Suprapubic skin (tissue), 4 donors: ENCODE measurements around the gene CASKIN2. TPM values are rescaled to one million over a fixed set of nuclear protein-coding genes. Genes with fewer than 3 reads are reported as not detected.

Experiments used
- DNase-seq, 2 donors: peaks; one replicate each; pipeline ENCODE4 v3.0.0-alpha.2; 2019; ENCODE audit warnings: low spot score in 2 of 2
- H3K27ac ChIP-seq: fragments of 200-600 bp; sonication (generic); one replicate; pipeline ENCODE4 v1.5.1; 2019
- H3K27me3 ChIP-seq: fragments of 200-600 bp; sonication (generic); one replicate; pipeline ENCODE4 v1.5.1; 2019
- H3K36me3 ChIP-seq: fragments of 200-600 bp; sonication (generic); one replicate; pipeline ENCODE4 v1.5.1; 2019
- H3K4me1 ChIP-seq: fragments of 200-600 bp; sonication (generic); one replicate; pipeline ENCODE4 v1.5.1; 2019
- H3K4me3 ChIP-seq: fragments of 200-600 bp; sonication (generic); one replicate; pipeline ENCODE4 v1.5.1; 2019; ENCODE audit warnings: mild to moderate bottlenecking
- H3K9me3 ChIP-seq: fragments of 200-600 bp; sonication (generic); one replicate; pipeline ENCODE4 v1.5.1; 2019
- EP300 ChIP-seq: sonication (generic); formaldehyde crosslinking; IDR thresholded peaks from one replicate; pipeline ENCODE4 v1.6.1; 2017; ENCODE audit warnings: antibody characterized with exemption
- POLR2A ChIP-seq, 2 donors: fragments of 450-650 bp; IDR thresholded peaks; one replicate each; pipeline ENCODE4 v1.6.1; 2017; ENCODE audit warnings: antibody characterized with exemption in 2 of 2, mild to moderate bottlenecking in 2 of 2, moderate library complexity in 2 of 2
- POLR2AphosphoS5 ChIP-seq, 3 donors: sonication (generic); formaldehyde crosslinking; IDR thresholded peaks; one replicate each; pipeline ENCODE4 v1.6.1; 2017; ENCODE audit warnings: antibody characterized with exemption in 3 of 3
- WGBS: methylation state at CpG from one replicate; pipeline ENCODE4 v1.1.5; 2018; 5-methylcytosine and 5-hydroxymethylcytosine counted together
- total RNA-seq, 4 donors: library from RNA; depleted of rRNA; stranded (reverse); fragments of >200 nt; gene quantifications; one replicate each; pipeline ENCODE4 v1.1.0, GENCODE V29; 2016
- TF ChIP-seq, protein P1 (sequence below), 2 donors: fragments of 200-600 bp in 1 of 2; fragments of 450-650 bp in 1 of 2; sonication (generic) in 1 of 2; IDR thresholded peaks; one replicate each; pipeline ENCODE4 v1.5.1; 2016 to 2019; ENCODE audit warnings: antibody characterized with exemption in 2 of 2, mild to moderate bottlenecking in 1 of 2, moderate library complexity in 1 of 2

The CASKIN2 gene
- total RNA-seq, 4 donors from 2014 or later, result 18.7 to 25.1 (median 22.1) TPM

DNA sequence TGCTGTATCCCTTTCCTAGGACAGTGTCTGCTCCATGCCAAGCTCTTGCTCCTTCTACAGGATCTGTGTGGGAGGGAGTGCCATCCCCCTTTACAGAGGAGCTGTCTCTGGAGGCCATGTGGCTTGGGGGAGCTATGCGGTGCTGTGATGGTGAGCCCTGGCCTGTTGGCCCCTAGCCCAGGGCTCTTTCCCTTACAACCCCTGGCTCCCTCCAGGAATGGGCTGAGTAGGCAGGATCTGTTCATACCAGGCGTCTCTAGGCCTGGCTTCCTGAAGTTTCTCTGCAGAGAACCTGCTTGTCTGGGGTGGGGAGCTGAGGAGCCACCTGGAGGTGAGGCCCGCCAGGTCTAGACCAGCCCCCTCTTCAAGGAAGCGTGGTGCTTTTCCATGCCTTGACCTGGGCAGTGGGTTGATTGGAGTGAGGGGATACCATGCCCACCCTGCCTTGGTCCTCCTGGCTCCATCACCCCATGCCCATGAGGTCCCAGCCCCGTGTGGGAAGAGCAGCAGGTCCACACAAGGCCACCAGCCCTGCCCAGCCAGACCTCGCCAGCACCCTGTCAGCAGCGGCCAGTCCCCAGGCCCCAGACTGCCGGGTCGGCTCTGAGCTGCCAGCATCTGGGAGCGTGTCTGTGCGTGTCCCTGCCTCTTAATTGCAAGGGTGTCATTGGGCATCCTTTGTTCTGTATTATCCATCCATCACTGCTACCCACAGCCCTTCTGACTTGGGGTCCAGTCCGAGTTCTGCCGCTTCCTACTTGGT lies 24.8 kb upstream of the CASKIN2 start:
- TF ChIP-seq, protein P1, sequence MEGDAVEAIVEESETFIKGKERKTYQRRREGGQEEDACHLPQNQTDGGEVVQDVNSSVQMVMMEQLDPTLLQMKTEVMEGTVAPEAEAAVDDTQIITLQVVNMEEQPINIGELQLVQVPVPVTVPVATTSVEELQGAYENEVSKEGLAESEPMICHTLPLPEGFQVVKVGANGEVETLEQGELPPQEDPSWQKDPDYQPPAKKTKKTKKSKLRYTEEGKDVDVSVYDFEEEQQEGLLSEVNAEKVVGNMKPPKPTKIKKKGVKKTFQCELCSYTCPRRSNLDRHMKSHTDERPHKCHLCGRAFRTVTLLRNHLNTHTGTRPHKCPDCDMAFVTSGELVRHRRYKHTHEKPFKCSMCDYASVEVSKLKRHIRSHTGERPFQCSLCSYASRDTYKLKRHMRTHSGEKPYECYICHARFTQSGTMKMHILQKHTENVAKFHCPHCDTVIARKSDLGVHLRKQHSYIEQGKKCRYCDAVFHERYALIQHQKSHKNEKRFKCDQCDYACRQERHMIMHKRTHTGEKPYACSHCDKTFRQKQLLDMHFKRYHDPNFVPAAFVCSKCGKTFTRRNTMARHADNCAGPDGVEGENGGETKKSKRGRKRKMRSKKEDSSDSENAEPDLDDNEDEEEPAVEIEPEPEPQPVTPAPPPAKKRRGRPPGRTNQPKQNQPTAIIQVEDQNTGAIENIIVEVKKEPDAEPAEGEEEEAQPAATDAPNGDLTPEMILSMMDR (IDR thresholded peaks at IDR 0.05), result no peak
- TF ChIP-seq POLR2A (IDR thresholded peaks at IDR 0.05), result no peak
- no peak for TF ChIP-seq EP300
- no peak for TF ChIP-seq POLR2AphosphoS5 (IDR thresholded peaks at IDR 0.05)
- 67% methylated on average over 10 of the region's 13 CpGs for WGBS
- Histone ChIP-seq H3K27ac (no peak overlapping the region), H3K27me3 (no peaks in the 10 kb centered on the region), H3K4me1 (peaks cover 9% of the 10 kb centered on the region), H3K4me3 (no peak overlapping the region), H3K36me3 (no peaks in the 10 kb centered on the region), H3K9me3 (no peaks in the 10 kb centered on the region)
- no peak for DNase-seq

DNA sequence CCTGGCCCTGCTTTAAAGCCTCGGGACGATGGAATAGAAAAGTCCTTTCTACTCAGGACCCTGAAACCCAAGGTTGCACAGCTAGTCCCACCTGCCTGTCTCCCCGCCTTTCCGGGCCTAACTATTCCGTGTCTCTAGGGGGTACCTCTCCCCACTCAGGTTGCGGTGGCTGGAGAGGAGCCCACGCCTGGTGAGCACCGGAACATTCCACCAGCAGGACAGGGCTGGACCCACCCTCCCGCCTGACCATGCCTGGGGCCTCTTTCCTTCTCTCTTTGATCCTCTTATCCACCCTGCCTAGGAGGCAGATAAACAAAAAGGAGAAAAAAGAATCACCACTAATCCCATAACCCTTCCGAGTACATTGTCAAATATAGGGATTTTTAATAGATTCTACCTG lies 21.0 kb upstream of the CASKIN2 start:
- H3K27me3 ChIP-seq, result no peaks in the 10 kb centered on the region
- H3K4me1 ChIP-seq, result peaks cover 9% of the 10 kb centered on the region
- H3K4me3 ChIP-seq, result no peak overlapping the region
- H3K9me3 ChIP-seq, result no peaks in the 10 kb centered on the region
- 89% methylated on average over 9 of the region's 10 CpGs for WGBS
- TF ChIP-seq POLR2A (IDR thresholded peaks at IDR 0.05) (no peak), EP300 (no peak), POLR2AphosphoS5 (IDR thresholded peaks at IDR 0.05) (no peak)
- TF ChIP-seq, protein P1 (IDR thresholded peaks at IDR 0.05), result no peak
- DNase-seq, result no peak
- peaks cover 6% of the 10 kb centered on the region for H3K36me3 ChIP-seq
- H3K27ac ChIP-seq, result no peak overlapping the region

DNA sequence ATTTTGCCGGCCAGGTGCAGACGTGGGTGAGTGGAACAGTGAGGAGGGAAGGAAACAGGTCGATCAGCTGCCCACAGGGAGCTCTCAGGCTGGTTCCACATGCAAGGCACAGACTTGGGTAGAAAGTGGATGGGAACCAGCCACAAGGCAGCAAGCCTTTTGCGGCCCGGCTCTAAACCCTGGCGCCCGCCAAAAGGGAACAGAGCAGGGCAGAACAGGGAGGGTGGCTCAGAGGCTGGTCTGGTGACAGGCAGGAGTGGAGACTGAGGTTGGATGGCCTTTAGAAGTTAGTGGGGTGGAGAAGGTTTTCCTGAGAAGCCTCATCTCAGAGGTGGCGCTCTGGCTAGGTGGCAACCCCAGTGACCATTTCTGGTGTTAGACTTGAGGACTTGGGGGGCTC lies 20.5 kb upstream of the CASKIN2 start:
- WGBS, result 98% methylated on average over 8 of the region's 8 CpGs
- H3K27ac ChIP-seq, result no peak overlapping the region

DNA sequence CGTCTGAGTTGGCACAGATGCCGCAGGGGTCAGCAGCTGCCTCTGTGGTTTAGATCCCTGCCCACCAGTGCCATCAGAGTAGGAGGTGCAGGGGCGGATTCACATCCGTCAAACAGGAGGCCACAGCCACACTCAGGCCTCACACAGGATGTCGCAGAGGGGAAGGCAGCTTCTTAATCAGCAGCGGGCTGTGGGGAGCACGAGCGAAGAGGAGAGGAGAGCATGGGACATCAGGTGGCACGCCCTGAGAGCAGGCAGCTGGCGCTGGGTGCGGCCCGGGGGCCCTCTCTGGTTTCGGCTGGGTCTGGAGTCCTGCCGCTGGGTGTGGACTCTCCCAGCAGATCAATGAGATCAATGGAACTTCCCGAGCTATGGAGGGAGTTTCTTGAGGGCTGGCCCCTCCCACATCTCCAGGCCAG lies 19.8 kb upstream of the CASKIN2 start:
- Histone ChIP-seq H3K9me3 (no peaks in the 10 kb centered on the region), H3K4me3 (no peak overlapping the region), H3K27ac (no peak overlapping the region), H3K4me1 (peaks cover 4% of the 10 kb centered on the region), H3K36me3 (peaks cover 6% of the 10 kb centered on the region), H3K27me3 (no peaks in the 10 kb centered on the region)
- DNase-seq, result no peak
- TF ChIP-seq, protein P1 (IDR thresholded peaks at IDR 0.05), result no peak
- no peak for TF ChIP-seq POLR2A (IDR thresholded peaks at IDR 0.05)
- TF ChIP-seq EP300, result no peak
- no peak for TF ChIP-seq POLR2AphosphoS5 (IDR thresholded peaks at IDR 0.05)
- WGBS, result 69% methylated on average over 13 of the region's 15 CpGs

More for the DNA sequence above, 20.5 kb upstream of the CASKIN2 start:
- no peaks in the 10 kb centered on the region for H3K9me3 ChIP-seq
- H3K36me3 ChIP-seq, result peaks cover 6% of the 10 kb centered on the region
- DNase-seq, result no peak
- TF ChIP-seq POLR2A (IDR thresholded peaks at IDR 0.05), result no peak
- TF ChIP-seq EP300, result no peak
- TF ChIP-seq, protein P1 (IDR thresholded peaks at IDR 0.05), result no peak
- no peak for TF ChIP-seq POLR2AphosphoS5 (IDR thresholded peaks at IDR 0.05)
- no peaks in the 10 kb centered on the region for H3K27me3 ChIP-seq
- no peak overlapping the region for H3K4me3 ChIP-seq
- peaks cover 11% of the 10 kb centered on the region for H3K4me1 ChIP-seq

DNA sequence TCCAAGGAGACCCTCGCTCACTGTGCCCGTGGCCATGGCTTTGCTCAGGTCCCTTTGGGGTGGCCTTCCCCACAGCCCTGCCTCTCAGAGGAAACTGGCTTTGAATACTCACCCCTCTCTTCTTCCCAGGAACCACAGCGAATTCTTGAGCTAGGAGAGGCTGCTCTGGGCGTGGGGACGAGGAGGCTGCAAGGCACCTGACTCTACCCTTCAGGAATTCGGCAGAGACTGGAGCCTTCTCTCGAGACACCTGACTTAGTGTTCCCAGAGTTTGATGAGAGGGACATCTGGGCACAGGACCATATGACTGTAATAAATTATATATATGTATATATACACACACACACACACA lies 16.4 kb upstream of the CASKIN2 start:
- Histone ChIP-seq H3K27ac (no peak overlapping the region), H3K4me3 (no peak overlapping the region), H3K9me3 (no peaks in the 10 kb centered on the region), H3K4me1 (peaks cover 3% of the 10 kb centered on the region), H3K27me3 (no peaks in the 10 kb centered on the region), H3K36me3 (peaks cover 6% of the 10 kb centered on the region)
- WGBS, result 59% methylated on average over 2 of the region's 7 CpGs
- DNase-seq, result no peak
- TF ChIP-seq, protein P1 (IDR thresholded peaks at IDR 0.05), result no peak
- no peak for TF ChIP-seq EP300
- no peak for TF ChIP-seq POLR2A (IDR thresholded peaks at IDR 0.05)
- TF ChIP-seq POLR2AphosphoS5 (IDR thresholded peaks at IDR 0.05), result no peak
